ENCODE results near the gene TNPO3.

- no peak for TF ChIP-seq CTCF (conservative IDR thresholded peaks at IDR 0.05)
- no peak for TF ChIP-seq EZH2 (IDR thresholded peaks at IDR 0.05; ENCODE audit: low read depth)
Observed at GRCh38 chr7:129017933-129018538, 36.9 kb downstream of the TNPO3 start.
